Measurements from ENCODE around the gene NCOR1. TPM values are rescaled to one million over a fixed set of nuclear protein-coding genes. Genes with fewer than 3 reads are reported as not detected.

The NCOR1 gene
- total and polyA plus RNA-seq, 9 of the 15 experiments (the other 6 are each of a cell fraction or from before 2014, with no cell fraction given), result 20.2 to 66.5 (median 50.9) TPM

- peak; percentile 32 for TF ChIP-seq TFE3 (CRISPR knock-in tag; IDR thresholded peaks at IDR 0.05)
- 0 out of 2 replicates have a peak, but pooled peaks have one; percentile 18 for TF ChIP-seq NFXL1 (CRISPR knock-in tag; IDR thresholded peaks at IDR 0.05)
- TF ChIP-seq ZEB2 (IDR thresholded peaks at IDR 0.05), result peak; percentile 21; the same call in 1 of the 2 replicates
- peak; percentile 42; a peak in 2 of 4 replicates for TF ChIP-seq TRIM24 (IDR thresholded peaks at IDR 0.05)
- no peak for TF ChIP-seq KDM5B (IDR thresholded peaks at IDR 0.05; ENCODE audit: insufficient replicate concordance, low read depth, low read length)
- peak; percentile 93 for TF ChIP-seq DPF2 (IDR thresholded peaks at IDR 0.05)
- TF ChIP-seq TAF15 (IDR thresholded peaks at IDR 0.05; ENCODE audit: low read depth, low read length), result no peak
- TF ChIP-seq SUPT5H (IDR thresholded peaks at IDR 0.05), result no peak
- peak; percentile 14; the same call in 1 of the 2 replicates for TF ChIP-seq CEBPG (CRISPR knock-in tag; IDR thresholded peaks at IDR 0.05)
- TF ChIP-seq CEBPG (tag; conservative IDR thresholded peaks at IDR 0.05 in 1 of 2, IDR thresholded peaks at IDR 0.05 in 1 of 2), result peak in 1 of 2 experiments; percentile 89; a peak in 3 of 4 replicates
- no peak for TF ChIP-seq ZZZ3 (IDR thresholded peaks at IDR 0.05)
- TF ChIP-seq EP300 (IDR thresholded peaks at IDR 0.05; ENCODE audit: low read length), result peak; percentile 76
- no peak for TF ChIP-seq EWSR1 (IDR thresholded peaks at IDR 0.05; ENCODE audit: borderline replicate concordance, low read depth, partially characterized antibody)
- no peak for TF ChIP-seq MGA (IDR thresholded peaks at IDR 0.05)
- peak; percentile 80; the same call in 1 of the 2 replicates for TF ChIP-seq SMARCC2 (IDR thresholded peaks at IDR 0.05; ENCODE audit: low read depth)
- no peak for TF ChIP-seq CC2D1A (IDR thresholded peaks at IDR 0.05)
Observed at GRCh38 chr17:16027708-16028584, 187.4 kb downstream of the NCOR1 start (continued).
